Hindlimb muscle (tissue), 1 donor: Measurements from ENCODE around the gene KCNC3. TPM values are rescaled to one million over a fixed set of nuclear protein-coding genes. Genes with fewer than 3 reads are reported as not detected.

Source experiments
- DNase-seq: peaks from one replicate; pipeline ENCODE4 v3.0.0-alpha.2; 2013
- polyA plus RNA-seq: library from polyadenylated mRNA; unstranded; fragments of 120-200 nt; gene quantifications from one replicate; pipeline ENCODE4 v1.2.1, GENCODE V29; 2013; ENCODE audit not compliant: insufficient read length

The KCNC3 gene
- polyA plus RNA-seq = 1.1 TPM

DNA sequence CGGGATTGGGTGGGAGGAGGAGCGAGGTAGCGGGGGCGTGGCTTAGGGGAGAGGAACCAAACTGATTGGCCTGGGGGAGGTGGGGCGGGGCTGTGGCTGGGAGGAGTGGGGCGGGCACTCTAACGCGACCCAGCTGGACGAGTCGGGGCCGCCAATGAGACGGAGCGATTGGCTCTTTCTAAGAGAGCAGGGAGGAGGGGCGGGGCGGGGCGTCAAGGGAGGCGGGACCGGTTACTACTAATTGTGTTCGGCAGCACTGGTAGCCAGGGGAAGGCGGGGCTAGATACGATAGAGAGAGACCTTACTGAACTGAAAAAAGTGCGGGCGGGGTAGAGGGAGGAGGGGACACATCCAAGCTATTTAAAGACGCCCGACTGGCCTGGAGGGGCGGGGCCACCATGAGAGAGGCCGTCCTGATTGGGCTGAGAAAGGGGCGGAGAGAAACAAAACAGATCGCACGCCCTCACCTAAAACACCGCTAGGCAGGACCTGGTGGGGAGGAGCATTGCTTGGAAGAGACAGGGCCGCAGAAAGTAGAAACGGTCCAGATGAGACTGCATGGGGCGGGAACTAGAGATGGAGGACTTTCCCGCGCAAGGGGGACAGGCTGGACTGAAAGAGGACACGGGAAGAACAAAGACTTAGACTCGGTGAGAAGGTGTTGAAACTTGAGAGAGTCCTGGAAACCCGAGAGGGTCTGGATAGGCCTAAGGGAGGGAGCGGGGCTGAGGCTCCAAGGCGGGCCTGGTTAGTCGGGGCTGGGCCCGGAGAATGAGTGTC lies at the start of gene KCNC3:
Gene KCNC3, minus strand, starts transcription at position 232 of the 780 bp plus-strand sequence. CDS start 295 bp downstream, outside the sequence.
- DNase-seq = peak; percentile 88

GRCh38 chr19:50378863-50379236 lies 49.7 kb upstream of the KCNC3 start:
- DNase-seq = no peak

DNA sequence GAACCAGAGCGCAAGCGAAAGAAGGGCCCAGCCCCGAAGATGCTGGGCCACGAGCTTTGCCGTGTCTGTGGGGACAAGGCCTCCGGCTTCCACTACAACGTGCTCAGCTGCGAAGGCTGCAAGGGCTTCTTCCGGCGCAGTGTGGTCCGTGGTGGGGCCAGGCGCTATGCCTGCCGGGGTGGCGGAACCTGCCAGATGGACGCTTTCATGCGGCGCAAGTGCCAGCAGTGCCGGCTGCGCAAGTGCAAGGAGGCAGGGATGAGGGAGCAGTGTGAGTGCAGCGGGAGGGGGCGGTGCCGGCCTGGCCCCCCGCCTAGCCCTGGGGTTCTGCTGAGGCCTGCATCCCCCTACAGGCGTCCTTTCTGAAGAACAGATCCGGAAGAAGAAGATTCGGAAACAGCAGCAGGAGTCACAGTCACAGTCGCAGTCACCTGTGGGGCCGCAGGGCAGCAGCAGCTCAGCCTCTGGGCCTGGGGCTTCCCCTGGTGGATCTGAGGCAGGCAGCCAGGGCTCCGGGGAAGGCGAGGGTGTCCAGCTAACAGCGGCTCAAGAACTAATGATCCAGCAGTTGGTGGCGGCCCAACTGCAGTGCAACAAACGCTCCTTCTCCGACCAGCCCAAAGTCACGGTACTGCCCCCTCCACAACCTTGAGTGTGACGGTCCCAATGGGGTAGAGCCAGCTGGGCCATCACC lies 49.1 kb upstream of the KCNC3 start:
- no peak for DNase-seq

DNA sequence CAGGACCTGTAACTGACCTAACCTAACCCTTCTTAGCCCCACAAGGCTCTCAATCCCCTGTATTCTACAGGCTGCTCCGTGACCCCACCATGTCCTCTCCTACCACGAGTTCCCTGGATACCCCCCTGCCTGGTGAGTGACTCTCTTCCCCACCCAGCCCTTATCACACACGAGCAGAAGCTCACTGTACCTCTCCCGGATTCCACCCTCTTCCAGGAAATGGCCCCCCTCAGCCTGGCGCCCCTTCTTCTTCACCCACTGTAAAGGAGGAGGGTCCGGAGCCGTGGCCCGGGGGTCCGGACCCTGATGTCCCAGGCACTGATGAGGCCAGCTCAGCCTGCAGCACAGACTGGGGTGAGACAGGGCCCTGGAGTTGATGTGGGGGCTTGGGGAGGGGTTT lies 48.3 kb upstream of the KCNC3 start:
- DNase-seq = no peak

- DNase-seq = no peak
Observed at GRCh38 chr19:50377051-50377461, 47.9 kb upstream of the KCNC3 start.

DNA sequence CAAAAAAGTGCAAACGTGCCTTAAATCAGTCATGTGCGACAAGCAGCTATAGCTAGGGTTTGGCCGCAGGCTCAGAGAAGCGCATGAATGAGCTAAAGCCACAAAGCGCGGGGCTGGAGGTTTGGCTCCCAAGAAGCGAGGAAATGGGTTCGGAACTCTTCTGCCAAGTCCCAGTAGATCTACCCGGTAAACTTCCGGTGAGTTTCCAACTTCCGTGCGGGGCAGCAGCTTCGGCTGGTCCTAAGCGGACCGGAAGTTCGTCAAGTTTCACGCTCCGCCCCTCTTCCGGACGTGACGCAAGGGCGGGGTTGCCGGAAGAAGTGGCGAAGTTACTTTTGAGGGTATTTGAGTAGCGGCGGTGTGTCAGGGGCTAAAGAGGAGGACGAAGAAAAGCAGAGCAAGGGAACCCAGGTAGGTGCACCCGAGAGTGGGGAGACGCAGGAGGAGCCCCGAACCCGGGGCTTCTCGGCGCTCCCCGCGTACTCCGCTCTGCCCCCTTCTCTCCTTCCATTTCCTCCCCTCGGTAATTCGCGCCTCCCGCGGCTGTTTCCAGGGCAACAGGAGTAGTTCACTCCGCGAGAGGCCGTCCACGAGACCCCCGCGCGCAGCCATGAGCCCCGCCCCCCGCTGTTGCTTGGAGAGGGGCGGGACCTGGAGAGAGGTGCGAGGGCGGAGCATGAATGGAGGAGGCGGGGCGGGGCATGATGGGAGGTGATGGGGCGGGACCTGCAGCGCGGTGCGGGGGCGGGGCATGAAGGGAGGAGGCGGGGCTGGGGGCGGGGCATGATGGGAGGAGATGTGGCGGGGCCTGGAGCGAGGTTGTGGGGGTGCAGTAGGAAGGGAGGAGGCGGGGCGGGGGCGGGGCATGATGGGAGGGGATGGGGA lies 47.2 kb upstream of the KCNC3 start, which contains the start of gene NR1H2:
Gene NR1H2, plus strand, starts transcription at position 292 of the 885 bp plus-strand sequence. CDS start 1,149 bp downstream, outside the sequence.
- peak; percentile 97 for DNase-seq

GRCh38 chr19:50371914-50372475 lies 42.8 kb upstream of the KCNC3 start:
- DNase-seq = no peak

GRCh38 chr19:50368649-50369570 lies 39.7 kb upstream of the KCNC3 start:
- DNase-seq = peak; percentile 86

- no peak for DNase-seq
Observed at GRCh38 chr19:50365434-50366306, 36.5 kb upstream of the KCNC3 start, which contains the start of gene NAPSA. Gene NAPSA, minus strand, starts transcription at chr19:50365639. Its CDS starts 18 bp downstream, at chr19:50365621.

DNA sequence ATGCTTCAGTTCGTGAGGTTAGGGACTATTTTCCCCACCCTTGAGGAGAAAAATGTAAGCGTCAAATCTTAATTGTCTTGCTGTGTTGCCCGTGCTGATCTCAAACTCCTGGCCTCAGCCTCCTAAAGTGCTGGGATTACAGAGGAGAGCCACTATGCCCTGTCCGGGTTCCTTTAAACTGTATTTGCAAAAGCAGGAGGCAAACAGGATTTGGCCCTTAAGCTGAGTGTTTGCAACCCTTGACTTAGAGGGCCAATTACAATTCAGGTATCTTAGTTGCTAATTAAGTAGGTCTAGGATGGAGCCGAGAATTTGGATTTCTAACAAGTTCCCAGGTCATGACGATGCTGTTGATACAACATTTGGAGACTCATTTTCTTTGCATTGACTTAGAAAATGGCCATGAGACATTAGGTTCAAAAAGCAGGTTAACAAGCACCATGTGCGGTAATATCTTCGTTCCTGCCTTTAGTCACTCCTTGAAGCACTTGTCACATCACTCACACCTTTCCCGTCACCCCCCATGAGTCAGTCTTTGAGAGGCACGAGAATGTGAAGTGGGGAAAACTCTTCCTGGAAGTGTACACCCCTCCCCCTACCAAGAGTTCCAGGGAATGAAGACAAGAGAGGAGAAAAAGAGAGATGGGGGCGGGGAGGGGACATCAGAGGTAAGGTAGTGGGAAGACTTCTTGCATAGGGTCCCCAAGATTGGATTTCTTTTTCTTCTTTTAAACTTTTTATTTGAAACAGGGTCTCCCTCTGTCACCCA lies 33.7 kb upstream of the KCNC3 start:
- no peak for DNase-seq

- no peak for DNase-seq
Observed at GRCh38 chr19:50362030-50362412, 32.8 kb upstream of the KCNC3 start.

DNA sequence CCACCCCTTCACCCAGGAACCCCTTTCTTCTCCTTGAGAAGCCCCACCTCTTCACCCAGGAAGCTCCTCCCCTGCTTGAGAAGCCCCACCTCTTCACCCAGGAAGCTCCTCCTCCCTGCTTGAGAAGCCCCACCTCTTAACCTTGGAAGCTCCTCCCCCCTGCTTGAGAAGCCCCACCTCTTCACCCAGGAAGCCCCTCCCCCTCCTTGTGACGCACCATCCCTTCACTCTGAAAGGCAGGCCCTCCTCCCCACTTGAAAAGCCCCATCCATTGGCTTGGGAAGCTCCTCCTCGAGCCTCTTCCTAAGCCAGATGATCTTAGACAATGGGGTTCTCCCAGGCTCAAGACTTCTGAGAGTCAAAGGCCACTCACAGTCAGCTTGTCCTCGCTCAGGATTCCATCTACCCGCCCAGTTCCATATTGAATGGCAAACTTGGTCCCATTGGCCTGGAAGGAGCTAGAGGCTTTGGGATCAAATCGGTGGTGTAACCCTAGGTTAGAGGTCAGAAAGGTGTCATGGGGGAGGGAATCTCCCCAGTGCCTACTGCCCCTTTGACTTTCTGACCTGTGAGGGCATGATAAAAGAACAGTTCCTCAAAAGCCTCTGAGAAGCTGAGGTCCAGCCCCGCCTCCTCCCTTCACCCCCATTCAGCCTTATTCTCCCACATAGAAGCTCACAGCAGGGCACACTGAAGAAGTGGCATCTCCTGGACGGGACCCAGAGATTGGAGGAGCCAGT lies 32.3 kb upstream of the KCNC3 start:
- DNase-seq = no peak

DNA sequence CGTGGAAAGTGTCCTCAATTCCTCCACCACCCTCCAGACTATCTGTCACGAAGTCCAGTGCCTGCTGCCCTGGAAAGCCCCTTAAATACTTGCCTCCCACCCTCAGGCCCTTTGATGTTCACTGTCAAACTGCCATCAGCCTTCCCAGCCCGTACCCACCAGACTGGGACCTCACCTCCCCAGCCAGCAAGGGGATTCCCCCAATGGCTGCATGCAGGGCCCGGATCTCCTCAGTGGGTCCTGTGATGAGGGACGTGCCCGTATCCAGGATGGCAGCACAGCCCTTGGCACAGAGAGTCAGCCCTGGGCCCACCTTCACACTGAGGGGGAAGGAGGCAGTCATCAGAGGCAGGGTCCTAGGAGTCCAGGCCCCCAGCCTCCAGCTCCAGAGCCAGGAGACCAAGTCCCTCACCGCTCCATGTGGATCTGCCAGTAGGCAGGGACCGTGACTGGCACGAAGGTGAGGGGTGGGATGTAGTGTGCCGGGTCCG lies 30.2 kb upstream of the KCNC3 start:
- no peak for DNase-seq

- DNase-seq = peak; percentile 68
Observed at GRCh38 chr19:50358483-50359327, 29.5 kb upstream of the KCNC3 start.

GRCh38 chr19:50357178-50358100 lies 28.3 kb upstream of the KCNC3 start:
- peak; percentile 46 for DNase-seq

- DNase-seq = no peak
Observed at GRCh38 chr19:50356691-50357177, 27.6 kb upstream of the KCNC3 start.
